ENCODE measurements around the gene ATP6V1F. TPM values are rescaled to one million over a fixed set of nuclear protein-coding genes. Genes with fewer than 3 reads are reported as not detected.

The ATP6V1F gene
- total RNA-seq, 1 experiment from 2014 or later: 125 TPM

- Mint-ChIP-seq H3K36me3 (ENCODE audit: insufficient read depth, unreplicated experiment) (no peaks in the 10 kb centered on the region), H3K4me1 (ENCODE audit: insufficient read depth, unreplicated experiment) (peaks cover 6% of the 10 kb centered on the region), H3K9me3 (ENCODE audit: unreplicated experiment) (no peaks in the 10 kb centered on the region), H3K27me3 (ENCODE audit: insufficient read depth, unreplicated experiment) (peaks cover 80% of the 10 kb centered on the region), H3K4me3 (ENCODE audit: unreplicated experiment) (no peak overlapping the region), H3K27ac (ENCODE audit: low read depth, unreplicated experiment) (no peak overlapping the region)
- POLR2A ChIA-PET: interaction anchor here (0.7 kb wide), 1 partner anchor 8 kb away, joined by 3 read pairs; no protein-coding TSS in a partner anchor
- BruUV-seq (replicated peaks): no TSS peak
- intact Hi-C loops (cut with micrococcal nuclease): no loop called here
- DNase-seq (ENCODE audit: unreplicated experiment): no peak
- no peak for TF ChIP-seq CTCF (IDR thresholded peaks at IDR 0.05; ENCODE audit: unreplicated experiment)
- CTCF ChIA-PET: interaction anchor here (0.5 to 1.4 kb wide), 2 partner anchors 64 to 113 kb away, joined by 4 read pairs; no protein-coding TSS in a partner anchor
These were observed 44.0 kb upstream of the ATP6V1F start for GRCh38 chr7:128818694-128819093.

- no peaks in the 10 kb centered on the region for H3K36me3 Mint-ChIP-seq (ENCODE audit: insufficient read depth, unreplicated experiment)
- no TSS peak for BruUV-seq (replicated peaks)
- no peak for TF ChIP-seq CTCF (IDR thresholded peaks at IDR 0.05; ENCODE audit: unreplicated experiment)
- no peaks in the 10 kb centered on the region for H3K4me1 Mint-ChIP-seq (ENCODE audit: insufficient read depth, unreplicated experiment)
- ChIA-PET POLR2A (no interaction called here), CTCF (no interaction called here)
- peaks cover 61% of the 10 kb centered on the region for H3K27me3 Mint-ChIP-seq (ENCODE audit: insufficient read depth, unreplicated experiment)
- no peak overlapping the region for H3K4me3 Mint-ChIP-seq (ENCODE audit: unreplicated experiment)
- DNase-seq (ENCODE audit: unreplicated experiment): no peak
- no peaks in the 10 kb centered on the region for H3K9me3 Mint-ChIP-seq (ENCODE audit: unreplicated experiment)
- intact Hi-C loops (cut with micrococcal nuclease): no loop called here
- no peak overlapping the region for H3K27ac Mint-ChIP-seq (ENCODE audit: low read depth, unreplicated experiment)
These were observed 40.9 kb upstream of the ATP6V1F start for GRCh38 chr7:128821724-128822123.

GRCh38 chr7:128826512-128826911 lies 36.1 kb upstream of the ATP6V1F start:
- no peaks in the 10 kb centered on the region for H3K36me3 Mint-ChIP-seq (ENCODE audit: insufficient read depth, unreplicated experiment)
- H3K4me1 Mint-ChIP-seq (ENCODE audit: insufficient read depth, unreplicated experiment): no peaks in the 10 kb centered on the region
- POLR2A ChIA-PET: interaction anchor here (0.6 kb wide), 1 partner anchor 8 kb away, joined by 3 read pairs; no protein-coding TSS in a partner anchor
- TF ChIP-seq CTCF (IDR thresholded peaks at IDR 0.05; ENCODE audit: unreplicated experiment): no peak
- no peaks in the 10 kb centered on the region for H3K9me3 Mint-ChIP-seq (ENCODE audit: unreplicated experiment)
- BruUV-seq (replicated peaks): no TSS peak
- intact Hi-C loops (cut with micrococcal nuclease): no loop called here
- H3K27me3 Mint-ChIP-seq (ENCODE audit: insufficient read depth, unreplicated experiment): peaks cover 26% of the 10 kb centered on the region
- H3K4me3 Mint-ChIP-seq (ENCODE audit: unreplicated experiment): no peak overlapping the region
- H3K27ac Mint-ChIP-seq (ENCODE audit: low read depth, unreplicated experiment): no peak overlapping the region
- CTCF ChIA-PET: interaction anchor here (1.2 kb wide), 1 partner anchor 13 kb away, joined by 5 read pairs; no protein-coding TSS in a partner anchor
- no peak for DNase-seq (ENCODE audit: unreplicated experiment)

- Mint-ChIP-seq H3K27ac (ENCODE audit: low read depth, unreplicated experiment) (no peak overlapping the region), H3K36me3 (ENCODE audit: insufficient read depth, unreplicated experiment) (no peaks in the 10 kb centered on the region), H3K4me1 (ENCODE audit: insufficient read depth, unreplicated experiment) (no peaks in the 10 kb centered on the region), H3K4me3 (ENCODE audit: unreplicated experiment) (no peak overlapping the region), H3K9me3 (ENCODE audit: unreplicated experiment) (no peaks in the 10 kb centered on the region), H3K27me3 (ENCODE audit: insufficient read depth, unreplicated experiment) (peaks cover 22% of the 10 kb centered on the region)
- ChIA-PET CTCF (interaction anchor here (1.2 kb wide), 1 partner anchor 13 kb away, joined by 5 read pairs; no protein-coding TSS in a partner anchor), POLR2A (interaction anchor here (0.6 kb wide), 1 partner anchor 8 kb away, joined by 3 read pairs; no protein-coding TSS in a partner anchor)
- intact Hi-C loops (cut with micrococcal nuclease): no loop called here
- BruUV-seq (replicated peaks): no TSS peak
- no peak for DNase-seq (ENCODE audit: unreplicated experiment)
- TF ChIP-seq CTCF (IDR thresholded peaks at IDR 0.05; ENCODE audit: unreplicated experiment): no peak
These were observed 35.8 kb upstream of the ATP6V1F start for GRCh38 chr7:128826916-128827247.

Data from MCF 10A (cell line).